ENCODE results near the gene FYN. TPM values are rescaled to one million over a fixed set of nuclear protein-coding genes. Genes with fewer than 3 reads are reported as not detected.

The FYN gene
- total RNA-seq, 2 donors from 2014 or later = 13.7 to 103 TPM

DNA sequence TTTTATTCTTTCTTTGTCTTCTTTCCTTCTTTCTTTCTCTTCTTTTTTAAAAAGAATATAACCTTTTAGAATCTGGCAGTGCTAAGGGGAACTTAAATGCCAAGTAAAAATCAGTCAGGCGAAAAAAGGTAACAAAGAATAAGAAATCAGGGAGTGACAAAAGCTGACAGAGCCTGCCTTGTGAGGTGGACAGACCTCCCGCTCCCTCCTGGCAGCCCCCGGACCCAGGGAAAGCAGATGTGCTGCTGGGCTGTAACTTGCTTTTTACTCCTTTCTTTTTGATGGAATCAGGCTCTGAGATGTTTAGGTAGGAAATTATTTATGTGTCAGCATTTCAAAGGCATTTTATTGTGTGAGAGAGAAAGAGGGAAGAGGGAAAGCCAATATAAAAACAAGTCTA, 172.1 kb downstream of the FYN start:
- Histone ChIP-seq H3K27ac (no peak overlapping the region), H3K9me3 (no peaks in the 10 kb centered on the region), H3K4me3 (no peak overlapping the region), H3K27me3 (replicated peaks; ENCODE audit: insufficient read depth) (no peaks in the 10 kb centered on the region), H3K4me1 (replicated peaks) (no peaks in the 10 kb centered on the region), H3K36me3 (no peaks in the 10 kb centered on the region)
- no peak for TF ChIP-seq POLR2AphosphoS5 (IDR thresholded peaks at IDR 0.05)
- TF ChIP-seq POLR2A (IDR thresholded peaks at IDR 0.05) = no peak
- TF ChIP-seq CTCF (IDR thresholded peaks at IDR 0.05) = no peak
- intact Hi-C loops (cut with DNase I) = no loop called here
- no peak for DNase-seq (ENCODE audit: low spot score)
- WGBS = 35% methylated on average over 3 of the region's 3 CpGs

DNA sequence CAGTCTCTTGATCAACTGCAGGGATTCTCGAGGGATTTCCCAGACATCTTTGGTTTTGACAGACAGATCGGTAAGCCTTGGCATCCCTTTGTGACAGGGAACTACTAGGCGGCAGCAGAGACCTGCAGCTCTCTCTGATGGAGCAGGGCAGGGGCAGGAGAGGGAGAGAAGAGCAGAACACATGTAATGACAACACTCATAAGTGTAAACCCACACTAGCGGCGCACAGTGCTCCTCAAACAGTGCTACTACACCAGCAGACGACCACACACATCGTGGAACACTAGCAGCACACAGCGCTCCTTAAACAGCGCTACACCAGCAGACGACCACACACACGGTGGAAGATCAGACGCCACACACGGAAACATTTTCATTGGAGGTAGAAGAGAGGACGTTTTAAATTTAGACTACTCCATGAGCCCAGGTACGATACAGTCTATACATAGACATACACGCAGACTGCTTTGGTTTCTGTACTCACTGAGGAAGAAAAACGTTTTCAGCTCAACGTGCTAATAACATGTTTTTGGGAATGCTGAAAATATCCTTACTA, 173.0 kb downstream of the FYN start:
- TF ChIP-seq POLR2AphosphoS5 (IDR thresholded peaks at IDR 0.05) (no peak), CTCF (IDR thresholded peaks at IDR 0.05) (no peak), POLR2A (IDR thresholded peaks at IDR 0.05) (no peak)
- no peaks in the 10 kb centered on the region for H3K9me3 ChIP-seq
- DNase-seq (ENCODE audit: low spot score) = no peak
- H3K27me3 ChIP-seq (replicated peaks; ENCODE audit: insufficient read depth) = no peaks in the 10 kb centered on the region
- intact Hi-C loops (cut with DNase I) = no loop called here
- WGBS = 84% methylated on average over 18 of the region's 18 CpGs
- no peak overlapping the region for H3K27ac ChIP-seq
- no peak overlapping the region for H3K4me3 ChIP-seq
- H3K36me3 ChIP-seq = no peaks in the 10 kb centered on the region
- H3K4me1 ChIP-seq (replicated peaks) = no peaks in the 10 kb centered on the region

- H3K9me3 ChIP-seq = no peaks in the 10 kb centered on the region
- 89% methylated on average over 6 of the region's 6 CpGs for WGBS
- TF ChIP-seq POLR2AphosphoS5 (IDR thresholded peaks at IDR 0.05) (no peak), CTCF (IDR thresholded peaks at IDR 0.05) (no peak), POLR2A (IDR thresholded peaks at IDR 0.05) (no peak)
- H3K4me1 ChIP-seq (replicated peaks) = no peaks in the 10 kb centered on the region
- H3K36me3 ChIP-seq = no peaks in the 10 kb centered on the region
- no peaks in the 10 kb centered on the region for H3K27me3 ChIP-seq (replicated peaks; ENCODE audit: insufficient read depth)
- no peak for DNase-seq (ENCODE audit: low spot score)
- no peak overlapping the region for H3K4me3 ChIP-seq
- H3K27ac ChIP-seq = no peak overlapping the region
- intact Hi-C loops (cut with DNase I) = no loop called here
Observed at GRCh38 chr6:111699123-111699522, 174.1 kb downstream of the FYN start.

DNA sequence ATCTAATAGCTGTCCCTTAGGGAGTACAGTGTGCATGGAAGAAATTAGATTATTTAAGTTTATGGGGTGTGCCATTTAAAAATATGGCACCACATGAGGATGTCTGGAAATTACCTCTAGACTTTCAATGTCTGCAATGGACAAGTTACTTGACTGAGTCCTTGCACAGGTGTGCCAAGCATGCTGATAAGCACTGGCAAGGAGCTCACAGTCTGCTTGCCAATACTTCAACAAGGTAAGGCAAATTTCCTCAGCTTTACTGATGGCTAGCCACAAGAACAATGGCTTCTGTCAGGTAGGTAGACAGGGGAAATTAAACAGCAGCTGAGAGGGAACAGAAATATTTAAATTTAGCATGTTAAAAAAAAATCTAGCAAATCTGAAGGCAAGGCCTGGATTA, 176.4 kb downstream of the FYN start:
- intact Hi-C loops (cut with DNase I) = no loop called here
- Histone ChIP-seq H3K4me1 (replicated peaks) (no peaks in the 10 kb centered on the region), H3K36me3 (no peaks in the 10 kb centered on the region), H3K4me3 (no peak overlapping the region), H3K9me3 (no peaks in the 10 kb centered on the region), H3K27me3 (replicated peaks; ENCODE audit: insufficient read depth) (no peaks in the 10 kb centered on the region), H3K27ac (no peak overlapping the region)
- TF ChIP-seq CTCF (IDR thresholded peaks at IDR 0.05) (no peak), POLR2AphosphoS5 (IDR thresholded peaks at IDR 0.05) (no peak)
- no peak for DNase-seq (ENCODE audit: low spot score)

DNA sequence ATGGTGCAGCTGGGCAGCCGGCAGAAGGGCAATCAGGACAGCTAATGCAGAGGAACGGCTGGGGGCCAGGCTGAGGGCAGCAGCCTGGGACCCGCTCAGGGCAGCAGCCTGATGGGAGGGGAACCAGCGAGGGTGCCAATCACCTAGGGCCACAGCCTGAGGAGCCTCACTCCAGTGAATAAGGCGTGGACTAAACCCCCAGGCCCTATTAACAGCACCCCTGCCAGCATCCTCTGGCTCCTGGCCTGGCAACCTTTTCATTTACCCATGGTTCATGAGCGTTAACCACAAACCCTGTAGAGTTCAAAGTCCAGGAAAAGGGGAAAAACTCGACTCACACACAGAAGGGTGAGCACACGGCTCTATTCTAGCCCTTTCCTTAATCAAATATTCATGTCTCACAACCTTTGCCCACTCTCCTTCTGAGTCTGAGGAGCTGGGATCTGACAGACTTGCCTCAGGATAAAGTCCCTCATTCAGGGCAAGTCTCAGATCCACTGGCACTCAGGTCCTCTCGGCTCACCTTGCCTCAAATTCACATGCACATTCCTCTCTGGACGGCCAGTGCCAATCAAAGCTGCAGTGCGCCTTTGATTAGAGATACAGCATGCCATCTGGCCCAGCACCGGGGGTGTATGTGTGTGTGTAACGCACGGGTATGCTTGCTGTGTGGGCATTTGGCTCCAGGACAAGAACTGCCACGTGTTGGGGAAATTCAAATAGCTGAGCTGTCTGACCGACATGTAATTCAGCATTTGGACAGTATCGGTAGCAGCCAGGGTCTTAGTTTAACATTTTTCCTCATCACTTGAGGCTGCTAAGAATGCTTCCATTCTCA, 180.7 kb downstream of the FYN start:
- WGBS = 48% methylated on average over 17 of the region's 17 CpGs
- peak overlapping the region; percentile 45 to 51 for H3K27ac ChIP-seq
- no peaks in the 10 kb centered on the region for H3K9me3 ChIP-seq
- peaks cover 4% of the 10 kb centered on the region for H3K4me1 ChIP-seq (replicated peaks)
- H3K36me3 ChIP-seq = no peaks in the 10 kb centered on the region
- DNase-seq (ENCODE audit: low spot score) = peak; percentile 35
- H3K27me3 ChIP-seq (replicated peaks; ENCODE audit: insufficient read depth) = no peaks in the 10 kb centered on the region
- TF ChIP-seq POLR2A (IDR thresholded peaks at IDR 0.05) = no peak
- peak; percentile 28 for TF ChIP-seq POLR2AphosphoS5 (IDR thresholded peaks at IDR 0.05)
- H3K4me3 ChIP-seq = no peak overlapping the region
- intact Hi-C loops (cut with DNase I) = no loop called here
